H1 (cell line): ENCODE data around the gene PDE3A. TPM values are rescaled to one million over a fixed set of nuclear protein-coding genes. Genes with fewer than 3 reads are reported as not detected.

Experiments
- CTCF ChIA-PET: fragments of 300-600 bp; sonication (Branson Sonifier 250); formaldehyde crosslinking; loops from one replicate; lab custom pipeline; 2021; ENCODE audit not compliant: partially characterized antibody; lab: Charles Lee
- POLR2A ChIA-PET: fragments of 300-600 bp; sonication (Branson Sonifier 250); formaldehyde crosslinking; loops from one replicate; lab custom pipeline; 2021; ENCODE audit warnings: inconsistent platforms; ENCODE audit not compliant: partially characterized antibody; lab: Charles Lee
- DNase-seq, 2 experiments: peaks; one replicate each; pipeline versions ENCODE4 v3.0.0 to v3.0.0-alpha.2; 2010 to 2022; ENCODE audit warnings: low spot score in 2 of 2, low read depth in 1 of 2, mixed read lengths in 1 of 2
- FAIRE-seq: peaks from 2 replicates; lab custom pipeline; 2011; peaks lifted over from hg19 to GRCh38; lab: Jason Lieb, UNC
- H2AFZ ChIP-seq: 2 replicates; pipeline ENCODE4 v1.8.1; 2012; ENCODE audit warnings: low read length, inconsistent platforms
- H2AK5ac ChIP-seq: 2 replicates; pipeline ENCODE4 v1.6.1; 2013; ENCODE audit warnings: low read depth, low read length
- H2BK120ac ChIP-seq: replicated peaks from 2 replicates; pipeline ENCODE3; 2013; ENCODE audit warnings: low read depth, low read length, inconsistent platforms
- H2BK12ac ChIP-seq: 2 replicates; pipeline ENCODE4 v1.6.1; 2013; ENCODE audit warnings: low read depth, low read length
- H2BK15ac ChIP-seq: 2 replicates; pipeline ENCODE4 v1.6.1; 2013; ENCODE audit warnings: low read length
- H2BK20ac ChIP-seq: 2 replicates; pipeline ENCODE4 v1.6.1; 2013; ENCODE audit warnings: low read length
- H2BK5ac ChIP-seq: 2 replicates; pipeline ENCODE4 v1.6.1; 2013; ENCODE audit warnings: low read depth, low read length
- H3K14ac ChIP-seq: 2 replicates; pipeline ENCODE4 v1.6.1; 2013; ENCODE audit warnings: inconsistent platforms; ENCODE audit not compliant: insufficient read length
- H3K18ac ChIP-seq: 2 replicates; pipeline ENCODE4 v1.6.1; 2013; ENCODE audit warnings: low read length; ENCODE audit errors: extremely low read depth
- H3K23ac ChIP-seq: 2 replicates; pipeline ENCODE4 v1.6.1; 2013; ENCODE audit warnings: inconsistent platforms; ENCODE audit not compliant: insufficient read length
- H3K23me2 ChIP-seq: 2 replicates; pipeline ENCODE4 v1.6.1; 2013; ENCODE audit warnings: low read depth, low read length
- H3K27ac ChIP-seq: 2 replicates; pipeline ENCODE4 v1.6.1; 2011; ENCODE audit warnings: low read depth, low read length, inconsistent platforms
- H3K27me3 ChIP-seq, 4 experiments: replicated peaks in 1 of 4; 1 replicate in 1 of 4; 2 replicates in 3 of 4; pipeline versions ENCODE4 v1.6.1 to v1.8.1; 2011 to 2013; ENCODE audit warnings: low read length in 3 of 4, mild to moderate bottlenecking in 3 of 4, inconsistent platforms in 2 of 4, mixed read lengths in 2 of 4, moderate library complexity in 1 of 4; ENCODE audit not compliant: control insufficient read depth in 3 of 4, insufficient read depth in 3 of 4; ENCODE audit errors: extremely low read depth in 1 of 4
- H3K36me3 ChIP-seq, 4 experiments: 2 replicates each; pipeline versions ENCODE4 v1.6.1 to v1.8.1; 2011 to 2013; ENCODE audit warnings: mild to moderate bottlenecking in 4 of 4, low read length in 3 of 4, moderate library complexity in 2 of 4, control low read depth in 1 of 4, inconsistent platforms in 1 of 4; ENCODE audit not compliant: insufficient read depth in 4 of 4, control insufficient read depth in 2 of 4
- H3K4ac ChIP-seq: replicated peaks from 2 replicates; pipeline ENCODE3; 2013; ENCODE audit warnings: low read length, low read depth, mixed read lengths, inconsistent platforms; ENCODE audit not compliant: insufficient read length
- H3K4me1 ChIP-seq, 4 experiments: replicated peaks in 1 of 4; 1 replicate in 1 of 4; 2 replicates in 3 of 4; pipeline versions ENCODE4 v1.6.1 to v1.8.1; 2011 to 2013; ENCODE audit warnings: low read length in 3 of 4, inconsistent platforms in 2 of 4, mixed read lengths in 1 of 4; ENCODE audit not compliant: insufficient read depth in 4 of 4, control insufficient read depth in 3 of 4
- H3K4me2 ChIP-seq, 2 experiments: 2 replicates each; pipeline versions ENCODE4 v1.6.1 to v1.8.1; 2011 to 2013; ENCODE audit warnings: low read depth in 2 of 2, low read length in 2 of 2, control low read depth in 1 of 2, inconsistent platforms in 1 of 2, mild to moderate bottlenecking in 1 of 2; ENCODE audit not compliant: insufficient read depth in 1 of 2
- H3K4me3 ChIP-seq, 4 experiments: fragments of 200-600, 300-600 bp in 1 of 4; sonication (generic), shearing (Covaris generic), sonication (Bioruptor Twin) in 1 of 4; 2 replicates each; pipeline versions ENCODE4 v1.5.1 to v1.8.1; 2011 to 2016; ENCODE audit warnings: low read length in 4 of 4, low read depth in 3 of 4, control low read depth in 2 of 4, inconsistent platforms in 2 of 4, mild to moderate bottlenecking in 2 of 4, mixed read lengths in 1 of 4, moderate library complexity in 1 of 4; ENCODE audit not compliant: insufficient read depth in 2 of 4; ENCODE audit errors: extremely low read depth in 1 of 4
- H3K56ac ChIP-seq: replicated peaks from 2 replicates; pipeline ENCODE3; 2013; ENCODE audit warnings: low read depth, mild to moderate bottlenecking, mixed read lengths, low read length, inconsistent platforms; ENCODE audit not compliant: insufficient read length
- H3K79me1 ChIP-seq: 2 replicates; pipeline ENCODE4 v1.6.1; 2013; ENCODE audit warnings: low read depth, low read length, control low read depth
- H3K79me2 ChIP-seq, 2 experiments: 2 replicates each; pipeline versions ENCODE4 v1.6.1 to v1.8.1; 2012 to 2013; ENCODE audit warnings: low read length in 2 of 2, mild to moderate bottlenecking in 2 of 2, inconsistent platforms in 1 of 2; ENCODE audit not compliant: insufficient read depth in 2 of 2, control insufficient read depth in 1 of 2
- H3K9ac ChIP-seq, 4 experiments: replicated peaks in 1 of 4; 1 replicate in 1 of 4; 2 replicates in 3 of 4; pipeline versions ENCODE4 v1.6.1 to v1.8.1; 2011 to 2013; ENCODE audit warnings: low read depth in 3 of 4, low read length in 3 of 4, control low read depth in 2 of 4, mild to moderate bottlenecking in 2 of 4, moderate library complexity in 2 of 4, inconsistent platforms in 1 of 4; ENCODE audit errors: extremely low read depth in 1 of 4
- H3K9me3 ChIP-seq, 2 experiments: 2 replicates each; pipeline versions ENCODE4 v1.6.1 to v1.8.1; 2012 to 2013; ENCODE audit warnings: mild to moderate bottlenecking in 2 of 2, moderate library complexity in 2 of 2, control low read depth in 1 of 2, inconsistent platforms in 1 of 2, low read depth in 1 of 2, low read length in 1 of 2, mixed read lengths in 1 of 2; ENCODE audit not compliant: insufficient read depth in 2 of 2
- H4K20me1 ChIP-seq, 2 experiments: replicated peaks in 1 of 2; 2 replicates each; pipeline versions ENCODE3 to v1.8.1; 2011 to 2013; ENCODE audit warnings: inconsistent platforms in 2 of 2, low read length in 2 of 2, mild to moderate bottlenecking in 1 of 2; ENCODE audit not compliant: insufficient read depth in 2 of 2, control insufficient read depth in 1 of 2
- H4K5ac ChIP-seq: 2 replicates; pipeline ENCODE4 v1.6.1; 2013; ENCODE audit warnings: low read length, low read depth, mixed read lengths, inconsistent platforms; ENCODE audit not compliant: insufficient read length
- H4K8ac ChIP-seq: 2 replicates; pipeline ENCODE4 v1.8.0; 2013; ENCODE audit warnings: mild to moderate bottlenecking, moderate library complexity, low read length, inconsistent platforms; ENCODE audit not compliant: insufficient read depth; ENCODE audit errors: extremely low read depth
- H4K91ac ChIP-seq: replicated peaks from 2 replicates; pipeline ENCODE3; 2013; ENCODE audit warnings: low read length, mixed read lengths, inconsistent platforms; ENCODE audit not compliant: insufficient read length
- CHD1 ChIP-seq: IDR thresholded peaks from 2 replicates; pipeline ENCODE4 v1.6.1; 2012; ENCODE audit warnings: low read depth, low read length, improper control_type of control experiment
- PHF8 ChIP-seq: fragments of 200-600 bp; sonication (generic); conservative IDR thresholded peaks from 2 replicates; pipeline ENCODE4 v1.7.1; 2012; ENCODE audit warnings: low read depth, mild to moderate bottlenecking, inconsistent platforms, low read length, moderate library complexity
- POLR2AphosphoS5 ChIP-seq: IDR thresholded peaks from 2 replicates; pipeline ENCODE4 v1.6.1; 2011; ENCODE audit warnings: low read depth, low read length
- RAD21 ChIP-seq, 2 experiments: IDR thresholded peaks in 1 of 2; conservative IDR thresholded peaks in 1 of 2; 2 replicates each; pipeline ENCODE4 v1.6.1; 2011; ENCODE audit warnings: low read depth in 2 of 2, low read length in 2 of 2, improper control_type of control experiment in 1 of 2, inconsistent platforms in 1 of 2, mild to moderate bottlenecking in 1 of 2, moderate library complexity in 1 of 2
- SAP30 ChIP-seq: fragments of 300-600 bp; sonication (generic); IDR thresholded peaks from 2 replicates; pipeline ENCODE4 v1.7.1; 2012; ENCODE audit warnings: low read length, moderate library complexity, mild to moderate bottlenecking, inconsistent platforms; ENCODE audit not compliant: insufficient read depth, insufficient replicate concordance
- TEAD4 ChIP-seq: IDR thresholded peaks from 2 replicates; pipeline ENCODE4 v1.6.1; 2012; ENCODE audit warnings: low read depth, low read length, inconsistent platforms, mixed read lengths
- polyA plus RNA-seq, 7 experiments: library from polyadenylated mRNA; depleted of rRNA in 3 of 7; stranded (reverse) in 5 of 7; unstranded in 2 of 7; fragments of >200 nt in 5 of 7; fragments of 200-250 nt in 2 of 7; gene quantifications; 1 replicate in 5 of 7; 2 replicates in 1 of 7; 4 replicates in 1 of 7; pipeline versions ENCODE4 v1.2.1 to v1.2.3, GENCODE V29; 2011 to 2013; ENCODE audit warnings: missing spikeins in 2 of 7, mixed read lengths in 2 of 7
- total RNA-seq: library from RNA; stranded (reverse); fragmentation: NEBNext Ultra II Directional; extraction: Animal tissue kit (Norgen Biotek cat#: 25700); gene quantifications from 2 replicates; pipeline ENCODE4 v1.2.1, GENCODE V29; 2021
- TF ChIP-seq, protein P1 (sequence below): IDR thresholded peaks from 2 replicates; pipeline ENCODE4 v1.6.1; 2011; ENCODE audit warnings: low read length, improper control_type of control experiment
- TF ChIP-seq, protein P2 (sequence below): IDR thresholded peaks from 2 replicates; pipeline ENCODE4 v1.6.1; 2012; ENCODE audit warnings: inconsistent platforms

PDE3A gene
- total and polyA plus RNA-seq, 2 of the 8 experiments (the other 6 are each of a cell fraction or from before 2014, with no cell fraction given): 1.4 to 3.4 TPM

DNA sequence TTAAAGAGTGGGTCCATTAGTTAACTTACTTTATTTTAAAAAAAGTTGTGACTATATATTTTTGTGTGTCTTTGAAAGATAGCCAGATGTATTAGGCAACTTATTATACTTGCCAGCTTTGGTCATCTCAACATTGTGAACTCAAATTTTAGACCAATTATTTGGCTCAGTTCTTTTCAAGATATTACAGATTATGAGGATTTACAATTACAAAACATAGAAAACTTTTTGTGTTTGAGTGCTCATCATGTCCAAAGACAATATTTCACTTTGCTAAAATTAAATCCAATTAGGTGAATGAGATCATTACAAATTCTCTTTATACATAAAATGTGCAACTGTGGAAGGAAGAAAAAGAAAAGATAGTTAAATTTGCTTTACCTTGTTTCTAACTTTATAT, 18.3 kb upstream of the PDE3A start:
- no peak overlapping the region for H2BK120ac ChIP-seq
- H4K8ac ChIP-seq: no peak overlapping the region
- no peaks in the 10 kb centered on the region for H3K9me3 ChIP-seq
- H2AFZ ChIP-seq: no peak overlapping the region
- H2AK5ac ChIP-seq: no peak overlapping the region
- H3K4me2 ChIP-seq: no peak overlapping the region
- no peak overlapping the region for H2BK12ac ChIP-seq
- H2BK20ac ChIP-seq: no peak overlapping the region
- FAIRE-seq (no peak), DNase-seq (no peak)
- H3K56ac ChIP-seq: no peak overlapping the region
- H3K4me1 ChIP-seq: peaks cover 0 to 4% (median 2%) of the 10 kb centered on the region in 4 experiments; a peak in 5 of 7 replicates
- no peaks in the 10 kb centered on the region for H3K23me2 ChIP-seq
- no peak overlapping the region for H3K9ac ChIP-seq
- no peaks in the 10 kb centered on the region for H3K36me3 ChIP-seq
- H4K91ac ChIP-seq: no peak overlapping the region
- no peaks in the 10 kb centered on the region for H4K20me1 ChIP-seq
- no peak overlapping the region for H3K23ac ChIP-seq
- H2BK15ac ChIP-seq: no peak overlapping the region
- no peak overlapping the region for H2BK5ac ChIP-seq
- POLR2A ChIA-PET: no interaction called here
- no peak overlapping the region for H3K14ac ChIP-seq
- H3K4ac ChIP-seq: no peak overlapping the region
- H3K79me2 ChIP-seq: no peaks in the 10 kb centered on the region
- no peaks in the 10 kb centered on the region for H3K27me3 ChIP-seq
- no peak overlapping the region for H3K18ac ChIP-seq
- CTCF ChIA-PET: interaction anchor here (1.4 kb wide), 1 partner anchor 11 kb away, joined by 3 read pairs; no protein-coding TSS in a partner anchor
- H3K4me3 ChIP-seq: no peak overlapping the region
- TF ChIP-seq SAP30: no peak
- no peak for TF ChIP-seq TEAD4
- TF ChIP-seq PHF8: no peak
- TF ChIP-seq CHD1: no peak
- no peak for TF ChIP-seq POLR2AphosphoS5
- TF ChIP-seq, protein P1, sequence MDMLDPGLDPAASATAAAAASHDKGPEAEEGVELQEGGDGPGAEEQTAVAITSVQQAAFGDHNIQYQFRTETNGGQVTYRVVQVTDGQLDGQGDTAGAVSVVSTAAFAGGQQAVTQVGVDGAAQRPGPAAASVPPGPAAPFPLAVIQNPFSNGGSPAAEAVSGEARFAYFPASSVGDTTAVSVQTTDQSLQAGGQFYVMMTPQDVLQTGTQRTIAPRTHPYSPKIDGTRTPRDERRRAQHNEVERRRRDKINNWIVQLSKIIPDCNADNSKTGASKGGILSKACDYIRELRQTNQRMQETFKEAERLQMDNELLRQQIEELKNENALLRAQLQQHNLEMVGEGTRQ: no peak
- TF ChIP-seq RAD21 (IDR thresholded peaks at IDR 0.05 in 1 of 2, conservative IDR thresholded peaks at IDR 0.05 in 1 of 2; ENCODE audit: low read depth in 2 of 2, low read length in 2 of 2): no peak
- TF ChIP-seq, protein P2, sequence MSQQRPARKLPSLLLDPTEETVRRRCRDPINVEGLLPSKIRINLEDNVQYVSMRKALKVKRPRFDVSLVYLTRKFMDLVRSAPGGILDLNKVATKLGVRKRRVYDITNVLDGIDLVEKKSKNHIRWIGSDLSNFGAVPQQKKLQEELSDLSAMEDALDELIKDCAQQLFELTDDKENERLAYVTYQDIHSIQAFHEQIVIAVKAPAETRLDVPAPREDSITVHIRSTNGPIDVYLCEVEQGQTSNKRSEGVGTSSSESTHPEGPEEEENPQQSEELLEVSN: no peak
- H3K79me1 ChIP-seq: no peaks in the 10 kb centered on the region
- H3K27ac ChIP-seq: no peak overlapping the region
- no peak overlapping the region for H4K5ac ChIP-seq
